Activated CD8-positive, alpha-beta memory T cell treated with anti-CD3 and anti-CD28 coated beads for 48 hours (primary cell): ENCODE measurements around the gene CTBP1.

ENCODE experiments used
- DNase-seq, 3 experiments: peaks; one replicate each; pipeline ENCODE4 v3.0.0-alpha.2; 2020; ENCODE audit warnings: low read depth in 2 of 3, low spot score in 2 of 3

CTBP1 gene

GRCh38 chr4:1164444-1164843 lies 84.5 kb downstream of the CTBP1 start:
- no peak for DNase-seq

- no peak for DNase-seq
Observed at GRCh38 chr4:1164040-1164439, 84.9 kb downstream of the CTBP1 start.
